ES-I3 (cell line): ENCODE data around the gene GRAMD2B.

Experiments used
- H3K36me3 ChIP-seq: 2 replicates; pipeline ENCODE4 v1.6.1; 2013; ENCODE audit warnings: mild to moderate bottlenecking, low read length, control low read depth, moderate library complexity; ENCODE audit not compliant: insufficient read depth
- H3K4me1 ChIP-seq: 2 replicates; pipeline ENCODE4 v1.6.1; 2013; ENCODE audit warnings: mild to moderate bottlenecking, control low read depth, low read length; ENCODE audit not compliant: insufficient read depth
- H3K9ac ChIP-seq: 2 replicates; pipeline ENCODE4 v1.6.1; 2013; ENCODE audit warnings: low read depth, mild to moderate bottlenecking, low read length, moderate library complexity
- H3K9me3 ChIP-seq: 2 replicates; pipeline ENCODE4 v1.6.1; 2013; ENCODE audit warnings: mild to moderate bottlenecking, low read length, moderate library complexity; ENCODE audit not compliant: control insufficient read depth, insufficient read depth

The GRAMD2B gene

GRCh38 chr5:126487596-126487995 lies 64.4 kb downstream of the GRAMD2B start:
- no peak overlapping the region for H3K9ac ChIP-seq
- H3K4me1 ChIP-seq, result no peaks in the 10 kb centered on the region; the same call in 1 of the 2 replicates
- peaks cover 32% of the 10 kb centered on the region for H3K36me3 ChIP-seq
- no peaks in the 10 kb centered on the region for H3K9me3 ChIP-seq

GRCh38 chr5:126488443-126489065 lies 65.3 kb downstream of the GRAMD2B start:
- no peak overlapping the region for H3K9ac ChIP-seq
- no peaks in the 10 kb centered on the region; the same call in 1 of the 2 replicates for H3K4me1 ChIP-seq
- no peaks in the 10 kb centered on the region for H3K9me3 ChIP-seq
- peaks cover 36% of the 10 kb centered on the region for H3K36me3 ChIP-seq

GRCh38 chr5:126490167-126490940 lies 67.1 kb downstream of the GRAMD2B start:
- no peaks in the 10 kb centered on the region for H3K9me3 ChIP-seq
- peaks cover 29% of the 10 kb centered on the region for H3K36me3 ChIP-seq
- no peak overlapping the region for H3K9ac ChIP-seq
- no peaks in the 10 kb centered on the region; the same call in 1 of the 2 replicates for H3K4me1 ChIP-seq

DNA sequence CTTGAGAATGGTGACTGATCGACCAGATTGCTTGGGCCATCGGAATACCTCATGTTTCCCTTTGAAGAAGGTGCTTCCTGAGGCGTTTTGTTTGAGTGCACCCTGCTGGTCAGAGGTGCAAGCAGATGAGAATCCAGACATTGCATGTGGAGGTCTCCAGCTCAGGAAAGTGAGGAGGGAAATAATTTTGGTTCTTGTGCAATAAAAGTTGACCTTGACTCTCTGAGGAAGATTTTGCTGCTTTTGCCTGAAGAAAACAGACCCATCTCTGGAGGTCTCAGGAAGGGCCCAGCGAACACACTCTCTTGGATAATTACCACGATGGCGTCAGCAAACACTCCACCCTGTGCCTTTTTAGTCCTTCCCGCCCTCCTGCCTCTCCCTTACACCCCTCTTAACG lies 69.7 kb downstream of the GRAMD2B start:
- H3K4me1 ChIP-seq, result no peaks in the 10 kb centered on the region; the same call in 1 of the 2 replicates
- no peaks in the 10 kb centered on the region for H3K9me3 ChIP-seq
- H3K36me3 ChIP-seq, result peaks cover 20% of the 10 kb centered on the region
- H3K9ac ChIP-seq, result no peak overlapping the region

DNA sequence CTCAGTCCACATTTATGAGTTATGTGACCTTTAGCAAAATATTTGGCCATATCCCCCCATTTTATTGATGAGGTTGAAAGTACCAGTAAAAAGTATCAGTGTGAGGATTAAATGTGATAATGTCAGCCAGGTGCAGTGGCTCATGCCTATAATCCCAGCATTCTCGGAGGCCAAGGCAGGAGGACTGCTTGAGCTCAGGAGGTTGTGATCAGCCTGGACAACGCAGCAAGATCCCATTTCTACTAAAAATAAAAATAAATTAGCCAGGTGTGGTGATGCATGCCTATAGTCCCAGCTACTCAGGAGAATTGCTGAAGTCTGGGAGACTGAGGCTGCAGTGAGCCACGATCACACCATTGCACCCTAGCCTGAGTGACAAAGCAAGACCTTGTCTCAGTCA lies 71.2 kb downstream of the GRAMD2B start:
- Histone ChIP-seq H3K4me1 (no peaks in the 10 kb centered on the region; the same call in 1 of the 2 replicates), H3K9ac (no peak overlapping the region), H3K9me3 (no peaks in the 10 kb centered on the region), H3K36me3 (peaks cover 9% of the 10 kb centered on the region)

DNA sequence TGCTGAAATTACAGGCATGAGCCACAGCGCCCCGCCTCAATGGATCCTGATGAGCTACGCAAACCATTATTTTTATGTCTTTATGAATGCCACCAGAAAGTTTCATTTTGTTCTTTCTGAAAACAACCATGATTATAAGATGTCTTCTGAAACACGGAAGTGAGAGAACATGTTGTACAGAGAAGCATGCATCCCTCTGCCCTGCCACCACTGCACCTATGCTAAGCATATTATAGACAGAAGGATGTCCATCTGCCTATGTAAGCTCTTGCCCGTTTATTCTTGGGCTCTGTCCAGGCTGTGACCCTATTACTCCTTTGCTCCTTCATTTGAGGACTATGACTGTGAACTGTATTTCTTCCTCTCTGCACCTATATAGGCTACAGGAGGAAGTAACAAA lies 74.3 kb downstream of the GRAMD2B start:
- peaks cover 6% of the 10 kb centered on the region for H3K36me3 ChIP-seq
- H3K4me1 ChIP-seq, result peaks cover 5% of the 10 kb centered on the region; the same call in 1 of the 2 replicates
- no peak overlapping the region for H3K9ac ChIP-seq
- H3K9me3 ChIP-seq, result no peaks in the 10 kb centered on the region

GRCh38 chr5:126499278-126499677 lies 76.1 kb downstream of the GRAMD2B start:
- no peak overlapping the region for H3K9ac ChIP-seq
- no peaks in the 10 kb centered on the region for H3K9me3 ChIP-seq
- no peaks in the 10 kb centered on the region; the same call in 1 of the 2 replicates for H3K36me3 ChIP-seq
- H3K4me1 ChIP-seq, result peaks cover 13% of the 10 kb centered on the region

GRCh38 chr5:126499853-126500342 lies 76.7 kb downstream of the GRAMD2B start:
- Histone ChIP-seq H3K4me1 (peaks cover 14% of the 10 kb centered on the region), H3K9ac (no peak overlapping the region), H3K9me3 (no peaks in the 10 kb centered on the region), H3K36me3 (no peaks in the 10 kb centered on the region)

GRCh38 chr5:126501448-126501847 lies 78.2 kb downstream of the GRAMD2B start:
- Histone ChIP-seq H3K9ac (no peak overlapping the region), H3K36me3 (no peaks in the 10 kb centered on the region), H3K9me3 (no peaks in the 10 kb centered on the region), H3K4me1 (peaks cover 14% of the 10 kb centered on the region)

GRCh38 chr5:126503602-126504104 lies 80.4 kb downstream of the GRAMD2B start:
- Histone ChIP-seq H3K9ac (no peak overlapping the region), H3K4me1 (peaks cover 14% of the 10 kb centered on the region), H3K9me3 (no peaks in the 10 kb centered on the region), H3K36me3 (no peaks in the 10 kb centered on the region)

DNA sequence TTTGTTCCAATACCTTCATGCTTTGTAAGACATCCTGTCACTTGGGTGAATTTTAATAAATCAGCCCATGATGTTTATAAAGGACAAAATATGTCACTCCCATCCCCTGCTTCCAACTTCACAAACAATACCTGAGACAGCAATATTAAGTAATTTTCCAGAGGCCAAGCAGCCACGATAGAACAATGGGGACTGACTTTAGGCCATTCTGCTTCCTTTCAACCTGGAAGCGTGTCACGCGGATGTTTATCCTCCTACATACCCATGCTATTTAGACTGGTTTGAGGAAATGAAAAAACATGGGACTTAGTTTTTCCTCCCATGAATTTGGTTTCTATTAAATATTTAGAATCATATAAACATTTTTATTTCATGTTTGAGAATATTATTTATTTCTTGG lies 82.9 kb downstream of the GRAMD2B start:
- no peak overlapping the region for H3K9ac ChIP-seq
- H3K36me3 ChIP-seq, result no peaks in the 10 kb centered on the region
- H3K4me1 ChIP-seq, result peaks cover 14% of the 10 kb centered on the region
- H3K9me3 ChIP-seq, result no peaks in the 10 kb centered on the region

GRCh38 chr5:126508251-126508961 lies 85.2 kb downstream of the GRAMD2B start:
- Histone ChIP-seq H3K9ac (no peak overlapping the region), H3K4me1 (peaks cover 9% of the 10 kb centered on the region), H3K36me3 (no peaks in the 10 kb centered on the region), H3K9me3 (no peaks in the 10 kb centered on the region)

DNA sequence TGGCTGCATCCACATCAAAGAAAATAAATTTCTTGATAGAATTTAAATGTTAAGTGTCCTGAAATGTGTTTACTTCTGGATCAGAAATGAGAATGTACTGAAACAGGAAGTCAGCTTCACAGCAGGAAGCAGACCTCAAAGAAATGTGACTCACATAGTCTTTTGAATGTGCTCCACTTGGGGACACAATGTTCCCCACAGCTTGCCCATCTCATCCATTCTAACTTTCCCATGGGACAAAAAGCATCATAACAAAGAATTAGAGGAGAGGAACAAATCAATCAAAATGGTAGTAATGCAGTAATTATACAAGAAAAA lies 85.7 kb downstream of the GRAMD2B start:
- Histone ChIP-seq H3K36me3 (no peaks in the 10 kb centered on the region), H3K9me3 (no peaks in the 10 kb centered on the region), H3K9ac (no peak overlapping the region), H3K4me1 (peaks cover 4% of the 10 kb centered on the region; the same call in 1 of the 2 replicates)

DNA sequence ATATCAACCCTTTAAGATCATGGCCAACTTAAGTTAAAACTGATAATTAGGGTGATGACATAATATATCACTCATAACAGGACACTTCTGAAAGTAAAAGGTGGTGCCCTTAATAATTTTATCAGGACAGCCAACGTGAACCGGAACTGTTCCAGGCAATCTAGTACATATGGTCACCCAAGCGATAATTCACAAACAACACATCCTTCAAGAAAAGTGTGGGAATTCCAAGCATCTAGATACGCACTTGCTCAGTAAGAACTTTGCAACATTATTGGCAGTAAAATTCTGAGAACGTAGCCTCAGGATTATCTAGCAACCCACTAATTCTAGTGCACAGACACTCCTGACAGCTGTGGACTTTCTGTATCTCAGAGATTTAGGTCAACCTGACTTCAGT lies 86.1 kb downstream of the GRAMD2B start:
- Histone ChIP-seq H3K9ac (no peak overlapping the region), H3K4me1 (peaks cover 3% of the 10 kb centered on the region), H3K36me3 (no peaks in the 10 kb centered on the region), H3K9me3 (no peaks in the 10 kb centered on the region)
